Mammary microvascular endothelial cell (primary cell): Measurements from ENCODE around the gene EPS8L2. TPM values are rescaled to one million over a fixed set of nuclear protein-coding genes. Genes with fewer than 3 reads are reported as not detected.

ENCODE experiments used
- total RNA-seq: library from RNA; depleted of rRNA; stranded (reverse); fragments of >200 nt; gene quantifications from 2 replicates; pipeline ENCODE4 v1.2.3, GENCODE V29; 2015

EPS8L2 gene
- total RNA-seq: 6.7 and 7.3 TPM in 2 replicates

GRCh38 chr11:705646-706438 lies at the start of gene EPS8L2:
Gene EPS8L2, plus strand, starts transcription at chr11:706231. Its CDS starts 3,177 bp downstream, at chr11:709408.

GRCh38 chr11:694563-695287 lies 11.3 kb upstream of the EPS8L2 start, which contains the start of gene DEAF1:
Gene DEAF1, minus strand, starts transcription at chr11:695222. Its CDS starts 175 bp downstream, at chr11:695047.

GRCh38 chr11:695538-696248 lies 10.3 kb upstream of the EPS8L2 start, which contains the start of gene TMEM80:
Gene TMEM80, plus strand, starts transcription at chr11:695816. Its CDS starts 12 bp downstream, at chr11:695828.

GRCh38 chr11:747158-748006 lies 41.4 kb downstream of the EPS8L2 start, which contains the start of gene TALDO1:
Gene TALDO1, plus strand, starts transcription at chr11:747464. Its CDS starts 18 bp downstream, at chr11:747482.

Other genes with a start within 250 kb of the EPS8L2 start
- gene RNH1, start 199.0 kb upstream of the EPS8L2 start, total RNA-seq: 308 and 315 TPM in 2 replicates
- gene HRAS, start 170.7 kb upstream of the EPS8L2 start, total RNA-seq: 102 and 109 TPM in 2 replicates
- gene LRRC56, start 168.7 kb upstream of the EPS8L2 start, total RNA-seq: 0.05 and 0.73 TPM in 2 replicates
- 0.05 and 0.20 TPM in 2 replicates for gene LMNTD2, start 145.5 kb upstream of the EPS8L2 start, total RNA-seq
- 10.8 and 12.0 TPM in 2 replicates for gene RASSF7, start 145.3 kb upstream of the EPS8L2 start, total RNA-seq
- gene PHRF1, start 129.8 kb upstream of the EPS8L2 start, total RNA-seq: 20.1 and 25.4 TPM in 2 replicates
- gene IRF7, start 90.3 kb upstream of the EPS8L2 start, total RNA-seq: 76.0 and 84.2 TPM in 2 replicates
- not detected in 2 replicates for gene CDHR5, start 81.3 kb upstream of the EPS8L2 start, total RNA-seq
- gene SCT, start 79.0 kb upstream of the EPS8L2 start, total RNA-seq: not detected in 2 replicates
- gene DRD4, start 69.0 kb upstream of the EPS8L2 start, total RNA-seq: not detected in 2 replicates
- 23.1 and 27.8 TPM in 2 replicates for gene DEAF1, start 11.0 kb upstream of the EPS8L2 start, total RNA-seq
- gene TMEM80, start 10.4 kb upstream of the EPS8L2 start, total RNA-seq: 16.9 and 17.5 TPM in 2 replicates
- gene TALDO1, start 41.2 kb downstream of the EPS8L2 start, total RNA-seq: 228 TPM in 2 replicates
- gene GATD1, start 71.3 kb downstream of the EPS8L2 start, total RNA-seq: 29.4 and 33.0 TPM in 2 replicates
- gene CEND1, start 83.9 kb downstream of the EPS8L2 start, total RNA-seq: 0.20 and 0.40 TPM in 2 replicates
- 21.7 and 24.1 TPM in 2 replicates for gene SLC25A22, start 92.0 kb downstream of the EPS8L2 start, total RNA-seq
- gene PIDD1, start 99.0 kb downstream of the EPS8L2 start, total RNA-seq: 17.9 and 21.1 TPM in 2 replicates
- 814 and 920 TPM in 2 replicates for gene RPLP2, start 103.7 kb downstream of the EPS8L2 start, total RNA-seq
- 20.4 and 22.6 TPM in 2 replicates for gene PNPLA2, start 112.7 kb downstream of the EPS8L2 start, total RNA-seq
- gene CRACR2B, start 121.7 kb downstream of the EPS8L2 start, total RNA-seq: 9.5 and 12.1 TPM in 2 replicates
- 660 and 700 TPM in 2 replicates for gene CD151, start 126.7 kb downstream of the EPS8L2 start, total RNA-seq
- gene POLR2L, start 136.3 kb downstream of the EPS8L2 start, total RNA-seq: 191 and 317 TPM in 2 replicates
- 217 and 240 TPM in 2 replicates for gene TSPAN4, start 136.6 kb downstream of the EPS8L2 start, total RNA-seq
- 58.0 and 96.3 TPM in 2 replicates for gene CHID1, start 204.6 kb downstream of the EPS8L2 start, total RNA-seq
- gene AP2A2, start 219.6 kb downstream of the EPS8L2 start, total RNA-seq: 41.4 and 46.4 TPM in 2 replicates